HG02763 (cell line): Measurements from ENCODE around the gene GDF15.
A peak's percentile ranks its signal among the peaks of the same experiment; 100 is the strongest.

ENCODE experiments used
- ATAC-seq: cut with Tn5 transposase; IDR thresholded peaks from one replicate; pipeline ENCODE4 v1.9.1; 2021; ENCODE audit warnings: mild to moderate bottlenecking, moderate library complexity; ENCODE audit not compliant: unreplicated experiment

Gene GDF15

DNA sequence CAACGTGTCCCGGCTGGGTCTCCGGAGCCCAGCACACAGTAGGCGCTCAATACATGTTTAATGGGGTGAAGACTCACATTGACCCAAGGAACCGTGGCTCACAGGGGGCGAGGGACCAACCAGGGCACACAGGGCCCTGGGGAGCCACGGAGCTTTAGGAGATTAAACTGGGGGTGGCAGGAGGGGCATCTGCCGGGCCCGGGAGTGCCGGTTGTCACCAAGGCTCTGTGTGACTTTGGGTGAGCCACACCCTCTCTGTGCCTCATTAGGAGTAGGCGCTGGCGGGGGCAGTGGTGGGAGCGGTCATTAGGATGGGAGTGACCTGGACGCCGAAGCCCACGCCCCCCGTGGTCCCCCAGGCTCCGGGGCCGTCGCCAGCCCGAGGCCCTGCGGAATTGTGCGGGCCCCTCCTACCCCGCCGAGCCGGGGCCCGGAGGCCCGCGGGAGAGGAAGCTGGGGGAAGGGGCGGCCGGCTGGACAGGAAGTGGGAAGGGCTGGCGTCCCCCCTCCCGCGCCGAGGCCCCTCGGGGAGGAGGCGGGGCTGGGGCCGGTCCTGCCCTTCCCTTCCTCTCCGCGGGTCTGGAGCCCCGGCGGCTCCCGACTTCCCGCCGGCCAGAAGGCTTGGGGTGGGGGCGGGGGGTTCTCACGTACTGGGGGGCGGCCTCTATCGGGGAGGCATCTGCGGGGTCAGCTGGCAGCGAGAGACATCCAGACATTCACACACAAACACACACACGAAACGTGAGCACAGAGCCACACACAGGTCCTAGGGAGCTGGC lies 31.5 kb downstream of the GDF15 start:
- ATAC-seq: no peak

DNA sequence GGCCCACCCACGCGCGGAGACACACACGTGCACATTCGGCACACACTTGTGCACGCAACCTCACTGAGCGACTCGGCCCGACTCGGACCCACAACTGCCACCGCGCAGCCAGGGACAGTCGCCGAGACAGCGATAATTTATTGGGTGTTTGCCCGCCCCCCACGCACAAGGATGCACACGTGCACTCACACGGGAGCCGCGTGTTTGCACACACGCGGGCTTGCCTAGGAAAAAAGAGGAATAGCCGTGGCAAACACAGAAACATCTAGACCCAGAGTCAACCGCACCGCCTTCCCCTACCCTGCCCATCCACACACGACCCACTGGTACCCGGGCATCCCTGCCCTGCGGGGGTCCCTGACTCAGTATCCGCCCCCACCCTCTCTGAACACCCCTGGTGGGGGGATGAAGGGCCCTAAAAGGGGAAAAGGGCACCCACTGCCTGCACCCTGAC lies 32.1 kb downstream of the GDF15 start:
- no peak for ATAC-seq

DNA sequence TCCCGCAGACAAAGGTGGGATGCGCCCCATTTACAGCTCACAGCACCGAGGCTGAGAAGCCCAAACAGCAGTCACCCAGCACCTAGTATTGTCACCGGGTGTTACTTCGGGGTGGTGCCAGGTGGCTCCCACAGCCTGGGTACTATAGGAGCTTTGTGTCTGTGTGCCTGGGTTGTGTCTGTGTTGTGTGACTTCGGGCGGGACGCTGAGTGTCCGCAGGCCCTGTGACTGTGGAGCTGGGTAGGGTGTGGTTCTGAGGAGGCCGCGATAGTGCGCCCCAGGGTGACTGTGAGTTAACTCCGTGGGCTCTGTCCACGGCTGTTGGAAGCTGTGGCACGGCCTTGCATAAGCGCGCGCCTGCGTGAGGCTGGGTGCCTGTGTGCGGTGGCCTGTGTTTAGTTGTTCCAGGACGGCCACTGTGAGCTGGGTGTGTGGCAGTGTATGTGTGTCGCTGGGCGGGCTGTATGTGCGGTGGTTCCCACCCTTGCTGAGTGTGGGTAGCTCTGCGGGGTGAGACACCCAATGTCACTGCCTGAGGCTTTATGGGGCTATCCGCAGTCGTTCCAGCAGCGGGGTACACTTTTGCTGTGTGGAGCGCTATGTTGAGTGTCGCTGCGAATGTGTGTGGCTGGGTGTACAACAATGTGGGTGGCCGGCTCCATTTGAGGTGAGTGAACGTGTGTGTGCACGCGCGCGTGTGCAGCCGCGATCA lies 32.7 kb downstream of the GDF15 start:
- no peak for ATAC-seq

DNA sequence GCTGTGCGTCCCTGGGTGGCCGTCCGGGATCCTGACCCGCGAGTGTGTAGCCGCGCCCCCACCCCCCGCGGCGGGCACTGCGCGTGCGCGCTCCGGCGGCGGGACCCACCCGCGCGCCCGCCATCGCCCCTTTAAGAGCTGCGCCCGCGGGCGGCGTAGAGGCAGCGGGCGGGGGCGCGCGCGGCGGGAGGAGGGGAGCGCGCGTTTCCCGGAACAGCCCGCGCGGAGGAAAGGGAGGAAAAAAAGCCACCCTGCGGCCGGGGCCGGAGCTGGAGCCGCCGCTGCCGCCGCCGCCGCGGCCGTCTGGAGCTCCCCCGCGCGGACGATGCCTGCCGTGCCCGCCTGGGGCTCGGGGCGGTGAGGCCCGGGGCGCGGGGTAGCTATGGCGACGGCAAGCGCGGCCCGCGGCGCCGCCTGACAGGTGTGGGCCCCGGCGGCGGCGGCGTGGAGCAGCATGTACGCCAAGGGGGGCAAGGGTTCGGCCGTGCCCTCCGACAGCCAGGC lies 33.3 kb downstream of the GDF15 start, which contains the start of gene SSBP4:
Gene SSBP4 (plus strand): TSS at position 204 of the 504 bp plus-strand sequence. CDS start 251 bp downstream, at position 455.
- peak; percentile 53 for ATAC-seq

DNA sequence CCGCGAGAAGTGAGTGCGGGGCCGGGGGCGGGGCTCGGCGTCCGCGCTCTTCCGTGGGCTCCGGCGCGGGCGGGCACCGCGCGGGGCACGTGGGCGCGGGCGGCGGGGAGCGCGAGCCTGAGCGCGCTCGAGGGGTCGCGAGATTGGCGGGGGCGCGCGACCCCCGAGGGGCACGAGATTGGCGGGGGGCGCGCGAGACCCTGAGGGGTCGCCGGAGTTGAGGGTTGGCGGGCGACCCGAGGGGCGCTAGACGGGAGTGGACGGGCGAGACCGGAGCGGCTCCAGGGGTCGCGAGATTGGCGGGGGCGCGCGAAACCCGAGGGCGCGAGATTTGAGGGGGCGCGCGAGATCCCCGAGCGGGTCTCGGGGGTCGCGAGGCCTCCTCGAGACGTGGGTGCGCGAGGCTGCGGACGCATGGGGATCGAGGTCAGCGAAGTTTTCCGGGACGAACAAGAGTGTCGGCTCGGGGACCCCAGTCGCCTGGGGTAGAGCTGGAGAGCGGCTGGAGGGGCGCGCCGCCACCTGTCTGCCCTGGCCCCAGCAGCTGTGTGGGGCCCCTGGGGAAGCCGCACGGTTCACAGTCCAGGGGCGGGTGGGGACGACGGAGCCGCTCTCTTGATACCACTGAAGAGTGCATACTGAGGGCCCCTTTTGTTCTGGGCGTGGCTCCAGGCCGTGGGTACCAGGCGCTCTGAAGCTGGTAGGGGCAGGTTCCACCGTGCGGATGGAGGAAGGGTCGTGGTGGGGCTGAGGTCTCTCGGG lies 33.9 kb downstream of the GDF15 start:
- ATAC-seq: peak; percentile 1

DNA sequence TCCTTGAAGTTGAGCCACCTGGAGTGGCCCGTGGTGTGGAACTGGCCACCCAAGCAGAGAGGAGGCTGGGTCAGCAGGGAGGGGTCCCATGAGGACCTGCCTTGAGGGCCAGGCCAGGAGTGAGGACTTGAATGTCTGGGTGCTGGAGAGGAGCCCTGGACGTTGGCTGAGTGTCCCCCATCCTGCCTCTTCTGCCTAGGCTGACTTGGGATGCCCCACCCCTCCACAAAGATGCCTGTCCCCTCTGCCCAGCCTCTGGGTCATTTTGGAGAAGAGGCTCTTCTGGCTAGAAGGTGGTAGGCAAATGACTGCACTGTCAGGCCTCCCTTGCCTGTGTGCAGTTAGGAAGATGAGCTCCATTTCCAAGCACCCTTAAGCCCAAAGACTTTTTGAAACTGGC lies 35.0 kb downstream of the GDF15 start:
- ATAC-seq: no peak

DNA sequence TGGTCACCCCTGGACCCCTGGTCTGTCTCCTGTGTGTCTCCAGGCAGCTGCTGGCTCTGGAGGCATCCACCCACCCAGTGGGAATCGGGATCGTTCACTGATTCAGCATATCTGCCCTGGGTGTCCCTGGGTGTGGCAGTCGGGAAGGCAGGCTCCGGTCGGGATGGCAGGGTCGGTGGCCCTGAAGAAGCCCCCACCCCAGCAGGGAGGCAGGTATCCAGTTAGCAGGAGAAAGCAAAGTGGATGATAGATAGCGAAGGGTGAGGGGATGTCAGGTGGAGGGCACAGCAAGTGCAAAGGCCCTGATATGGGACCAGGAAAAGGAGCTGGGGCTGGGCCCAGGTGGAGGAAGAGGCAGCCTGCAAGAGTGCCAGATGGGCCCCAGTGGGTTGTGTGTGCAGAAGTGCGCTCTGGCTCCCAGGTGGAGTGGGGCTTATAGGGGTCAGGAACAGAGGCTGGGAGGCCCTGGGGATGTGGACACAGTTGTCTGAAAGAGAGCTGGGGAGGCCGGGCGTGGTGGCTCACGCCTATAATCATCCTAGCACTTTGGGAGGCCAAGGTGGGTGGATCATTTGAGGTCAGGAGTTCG lies 35.5 kb downstream of the GDF15 start:
- ATAC-seq: no peak

DNA sequence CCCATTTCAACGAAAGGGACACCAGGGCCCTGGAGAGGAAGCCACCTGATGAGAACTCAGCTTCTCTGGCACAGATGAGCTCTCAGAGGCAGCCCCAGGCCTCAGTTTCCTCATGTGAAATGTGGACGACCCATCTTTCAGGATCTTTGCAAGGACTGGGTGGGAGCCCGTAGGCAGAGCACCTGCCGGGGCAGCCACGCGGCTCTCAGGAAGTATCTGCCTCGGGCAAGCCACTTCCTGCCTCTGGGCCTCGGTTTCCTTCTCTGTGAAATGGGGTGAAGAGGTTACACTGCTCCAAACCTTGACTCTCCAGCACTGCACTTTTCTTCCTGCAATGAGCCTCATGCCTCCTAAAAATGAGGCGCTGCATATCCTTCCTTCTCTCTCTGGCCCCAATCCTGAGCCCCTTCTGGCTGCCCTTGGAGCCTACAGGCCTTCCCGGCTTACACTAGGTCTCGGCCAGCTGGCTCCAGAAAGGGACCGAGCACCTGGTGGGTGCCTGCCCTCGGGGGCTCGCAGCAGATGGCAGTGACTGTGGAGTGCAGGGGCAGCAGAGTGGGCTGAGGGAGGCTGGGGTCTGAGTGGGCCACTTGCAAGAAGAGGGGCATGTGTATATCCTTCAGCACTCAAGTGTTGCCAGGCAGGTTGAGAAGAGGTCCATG lies 36.7 kb downstream of the GDF15 start:
- no peak for ATAC-seq

DNA sequence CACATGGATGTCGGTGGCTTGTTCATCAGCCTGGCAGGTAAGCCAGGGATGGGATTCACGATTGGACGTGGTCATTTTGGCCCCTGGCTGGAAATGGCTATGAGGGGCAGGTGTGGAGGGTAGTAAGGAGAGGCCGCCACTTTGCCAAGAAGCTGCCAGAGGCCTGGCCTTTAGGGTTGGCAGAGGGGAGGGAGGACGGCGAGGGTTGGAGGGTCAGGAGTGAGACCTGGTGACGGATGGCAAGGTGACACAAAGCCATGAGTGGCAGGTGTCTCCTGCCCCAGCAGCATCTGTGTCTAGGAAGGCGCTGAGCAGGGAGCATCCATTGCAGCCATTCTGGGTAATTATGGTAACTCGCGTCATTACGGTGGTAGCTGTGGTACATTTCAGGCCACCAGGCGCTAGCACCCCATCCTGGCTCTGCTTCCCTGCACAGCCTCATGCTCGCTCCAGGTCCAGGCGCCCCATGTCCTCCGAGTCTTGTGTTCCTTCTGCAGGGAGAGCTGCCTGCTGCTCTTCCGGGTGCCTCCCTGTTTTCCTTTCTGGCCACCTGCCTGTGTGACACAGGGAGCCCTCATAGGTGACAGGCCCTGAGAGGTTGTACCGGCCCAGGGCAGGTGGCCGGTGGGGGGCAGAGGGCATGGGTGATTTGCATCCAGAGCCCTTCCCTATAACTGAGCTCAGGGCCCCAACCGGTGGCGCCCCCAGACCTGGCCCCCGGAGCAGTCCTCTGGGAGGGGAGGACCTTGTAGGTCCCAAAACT lies 37.5 kb downstream of the GDF15 start:
- no peak for ATAC-seq

DNA sequence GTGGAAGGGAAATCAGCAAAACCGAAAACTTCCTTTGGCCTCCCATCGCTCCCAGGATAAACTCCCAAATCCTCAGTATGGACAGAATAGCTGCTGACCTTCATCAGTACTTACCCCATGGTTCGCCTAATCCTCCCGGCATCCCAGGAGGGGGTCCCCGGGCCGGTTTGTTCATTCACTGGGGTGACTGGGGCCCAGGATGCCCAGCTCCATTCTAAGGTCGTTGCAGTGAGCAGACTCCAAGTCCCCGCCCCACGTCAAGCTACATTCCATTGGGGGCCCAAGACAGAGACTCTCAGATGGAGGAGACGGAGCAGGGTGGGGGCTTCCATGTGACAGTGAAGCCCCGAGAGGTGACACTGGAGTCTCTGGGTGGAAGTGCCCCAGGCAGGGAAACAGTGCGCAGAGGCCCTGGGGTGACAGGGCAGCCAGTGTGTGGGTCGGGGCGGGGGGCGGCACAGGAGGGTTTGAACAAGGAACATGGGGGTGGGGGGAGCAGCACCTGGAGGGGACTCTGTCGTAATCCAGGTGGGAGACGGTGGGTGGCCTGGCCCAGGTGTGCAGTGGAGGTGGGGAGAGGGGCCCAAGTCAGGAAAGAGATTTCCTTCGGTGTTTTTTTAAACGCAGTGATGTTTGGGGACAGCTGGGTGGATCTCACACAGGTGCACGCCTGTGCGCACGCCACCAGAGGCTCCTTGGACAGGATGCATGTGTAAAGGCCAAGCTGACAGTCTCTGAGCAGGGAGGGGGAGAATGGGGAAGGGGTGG lies 38.3 kb downstream of the GDF15 start:
- no peak for ATAC-seq

DNA sequence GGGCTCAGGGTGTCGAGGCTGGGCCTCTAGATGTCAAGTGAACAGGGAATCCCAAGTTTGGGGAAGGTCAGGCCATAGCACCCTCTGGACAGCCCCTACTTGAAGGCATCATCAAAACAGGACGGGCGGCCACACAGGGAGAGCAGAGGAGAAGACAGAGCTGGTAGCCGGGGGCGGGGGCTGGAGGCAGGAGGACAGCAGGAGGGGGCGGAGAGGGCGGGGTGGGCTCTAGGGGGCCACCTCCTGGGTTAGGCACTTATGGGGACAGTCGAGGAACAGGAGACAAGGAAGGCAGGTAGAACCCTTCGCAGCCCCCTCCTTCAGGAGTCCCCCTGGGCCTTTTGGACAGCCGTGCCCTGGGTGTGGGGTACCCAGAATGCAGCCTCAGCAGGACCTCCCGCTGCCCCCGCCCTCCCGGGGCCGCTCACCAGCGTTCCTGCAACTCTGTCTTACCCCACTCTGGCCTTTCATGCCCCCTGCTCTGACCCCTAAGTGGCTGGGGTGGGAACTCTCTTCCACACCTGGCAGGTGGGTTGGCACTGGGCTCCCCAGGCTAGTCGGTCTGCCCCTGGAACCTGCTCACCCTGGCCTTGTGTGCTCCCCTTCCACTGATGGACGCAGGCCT lies 39.0 kb downstream of the GDF15 start:
- no peak for ATAC-seq

DNA sequence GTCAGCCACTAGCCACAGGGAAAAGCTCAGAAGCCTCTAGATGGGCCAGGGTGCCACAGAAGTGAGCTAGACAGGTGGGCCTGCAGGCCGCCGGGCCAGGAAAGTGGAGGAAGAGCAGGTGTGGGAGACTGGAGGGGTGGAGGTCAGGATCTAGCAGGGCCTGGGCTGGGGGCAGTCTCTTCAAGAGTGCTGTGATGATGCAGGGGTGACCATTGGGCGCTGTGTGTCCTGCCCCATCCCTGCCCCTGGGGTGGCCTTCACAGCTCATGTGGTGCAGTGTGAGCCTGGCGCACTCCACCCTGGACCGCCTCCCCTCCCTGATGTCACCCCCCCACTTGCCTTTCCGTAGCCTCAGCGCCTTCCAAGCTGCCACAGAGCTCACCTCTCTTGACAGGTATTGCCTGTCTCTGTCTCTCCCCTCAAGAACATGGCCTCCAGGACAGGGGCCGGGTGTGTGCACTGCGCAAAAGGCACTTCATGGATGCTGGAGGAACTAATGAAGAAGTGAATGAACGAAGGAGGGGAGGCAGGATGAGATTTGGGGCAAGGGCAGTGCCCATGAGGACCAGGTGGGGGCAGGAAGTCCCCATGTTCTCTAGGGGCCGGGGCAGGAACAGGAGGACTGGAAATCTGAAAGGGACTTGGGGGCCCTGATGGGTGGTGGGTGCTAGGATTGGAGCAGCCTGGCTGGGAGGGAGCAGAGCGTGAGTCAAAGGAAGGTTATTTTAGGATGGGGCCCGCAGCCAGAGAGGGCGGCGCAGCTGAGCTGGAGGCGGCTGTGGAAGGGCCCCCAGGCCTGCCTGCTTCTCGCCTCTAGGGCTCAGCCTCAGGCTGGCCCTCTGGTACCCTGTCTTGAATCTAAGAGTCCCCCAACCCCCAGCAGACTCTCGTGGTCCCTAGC lies 39.8 kb downstream of the GDF15 start:
- no peak for ATAC-seq

DNA sequence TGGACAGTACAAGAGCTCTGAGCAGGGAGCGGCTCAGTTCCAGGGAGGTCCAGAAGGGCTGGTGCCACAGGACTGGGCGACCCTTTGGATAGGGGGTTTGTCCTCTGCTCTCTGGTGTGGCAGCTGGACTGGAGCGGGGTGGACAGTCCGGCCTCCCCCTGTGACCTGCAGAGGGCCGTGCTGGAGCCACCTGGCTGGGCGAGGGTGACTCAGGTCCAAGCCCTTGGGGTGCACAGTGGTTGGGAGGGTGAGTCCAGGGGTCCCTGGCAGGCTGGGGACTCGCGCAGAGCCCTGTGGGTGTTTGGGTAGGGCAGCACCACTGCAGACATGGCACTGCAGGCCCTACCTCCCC lies 40.4 kb downstream of the GDF15 start:
- ATAC-seq: no peak

DNA sequence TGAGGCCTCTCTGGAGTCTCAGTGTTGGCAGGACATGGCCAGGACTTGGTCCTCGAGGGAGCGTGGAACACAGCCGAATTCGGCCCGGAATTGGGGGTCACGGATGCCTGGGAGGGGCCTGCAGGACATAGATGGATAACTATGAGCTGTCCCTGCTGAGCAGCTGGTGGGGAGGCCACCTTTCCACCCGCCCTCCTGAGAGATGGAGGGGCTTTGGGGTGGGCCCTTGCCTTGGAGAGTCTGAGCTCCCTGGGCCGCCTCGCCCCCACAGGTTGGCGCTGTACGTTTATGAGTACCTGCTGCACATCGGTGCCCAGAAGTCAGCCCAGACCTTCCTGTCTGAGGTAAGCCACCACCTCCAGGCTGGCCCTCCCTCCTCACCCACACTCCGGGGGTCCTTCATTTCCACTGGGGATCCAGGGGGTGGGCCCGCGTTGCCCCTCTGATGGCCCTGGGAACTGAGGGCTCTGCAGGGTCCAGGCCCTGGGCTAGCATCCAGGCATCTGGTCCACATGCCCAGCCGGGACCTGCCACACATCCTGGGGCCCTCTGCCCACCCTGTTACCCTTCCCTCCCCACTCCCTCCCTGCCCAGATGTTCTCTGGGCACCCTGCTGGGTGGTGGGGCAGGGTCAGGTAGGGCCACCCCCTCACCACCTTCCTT lies 41.3 kb downstream of the GDF15 start:
- ATAC-seq: no peak

DNA sequence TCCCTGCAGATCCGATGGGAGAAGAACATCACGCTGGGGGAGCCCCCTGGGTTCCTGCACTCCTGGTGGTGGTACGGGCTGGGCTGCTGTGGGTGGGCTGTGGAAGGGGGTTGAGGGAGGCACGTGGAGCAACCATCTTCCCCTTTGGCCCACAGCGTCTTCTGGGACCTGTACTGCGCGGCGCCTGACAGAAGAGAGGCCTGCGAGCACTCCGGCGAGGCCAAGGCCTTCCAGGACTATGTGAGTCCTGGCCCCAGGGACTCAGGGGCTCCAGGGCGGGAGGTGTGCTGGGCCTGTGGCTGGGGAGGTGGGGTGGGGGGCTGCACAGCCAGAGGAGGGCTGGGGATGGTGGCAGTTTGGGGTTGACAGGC lies 41.8 kb downstream of the GDF15 start:
- no peak for ATAC-seq

DNA sequence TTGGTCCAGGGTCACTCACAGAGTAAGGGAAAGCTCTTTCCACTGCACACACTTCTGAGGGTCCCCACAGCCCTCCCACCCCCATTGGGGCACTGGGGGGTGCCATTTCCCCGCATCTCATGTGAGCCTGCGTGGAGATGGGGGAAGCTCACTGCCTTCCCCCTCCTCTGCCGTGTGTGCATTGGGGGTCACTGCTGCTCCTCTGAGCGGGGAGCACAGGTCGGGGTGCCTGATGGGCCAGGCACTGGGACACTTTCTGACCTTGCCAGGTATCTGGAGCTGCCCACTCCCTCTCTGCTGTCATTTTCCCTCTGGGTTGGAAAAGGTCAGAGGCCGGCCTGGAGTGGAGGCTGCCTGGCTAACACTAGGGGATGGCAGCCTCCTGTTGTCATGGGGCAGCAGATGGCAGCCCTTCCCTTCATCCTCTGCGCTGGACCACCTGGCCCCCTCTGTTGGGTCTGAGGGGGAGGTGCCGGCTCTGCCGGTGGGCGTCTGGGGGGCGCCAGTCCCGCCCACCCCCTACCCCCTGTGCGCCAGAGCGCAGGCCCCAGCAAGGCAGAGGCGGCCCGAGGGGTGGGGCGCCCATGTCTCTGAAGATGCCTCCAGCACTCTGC lies 42.3 kb downstream of the GDF15 start:
- ATAC-seq: no peak
